GM19193 (cell line): ENCODE results near the gene IFT81.

ENCODE experiments used
- POLR2A ChIP-seq: IDR thresholded peaks from 4 replicates; pipeline ENCODE4 v1.6.1; 2011; ENCODE audit not compliant: insufficient read depth, insufficient read length; ENCODE audit errors: extremely low read depth

The IFT81 gene

DNA sequence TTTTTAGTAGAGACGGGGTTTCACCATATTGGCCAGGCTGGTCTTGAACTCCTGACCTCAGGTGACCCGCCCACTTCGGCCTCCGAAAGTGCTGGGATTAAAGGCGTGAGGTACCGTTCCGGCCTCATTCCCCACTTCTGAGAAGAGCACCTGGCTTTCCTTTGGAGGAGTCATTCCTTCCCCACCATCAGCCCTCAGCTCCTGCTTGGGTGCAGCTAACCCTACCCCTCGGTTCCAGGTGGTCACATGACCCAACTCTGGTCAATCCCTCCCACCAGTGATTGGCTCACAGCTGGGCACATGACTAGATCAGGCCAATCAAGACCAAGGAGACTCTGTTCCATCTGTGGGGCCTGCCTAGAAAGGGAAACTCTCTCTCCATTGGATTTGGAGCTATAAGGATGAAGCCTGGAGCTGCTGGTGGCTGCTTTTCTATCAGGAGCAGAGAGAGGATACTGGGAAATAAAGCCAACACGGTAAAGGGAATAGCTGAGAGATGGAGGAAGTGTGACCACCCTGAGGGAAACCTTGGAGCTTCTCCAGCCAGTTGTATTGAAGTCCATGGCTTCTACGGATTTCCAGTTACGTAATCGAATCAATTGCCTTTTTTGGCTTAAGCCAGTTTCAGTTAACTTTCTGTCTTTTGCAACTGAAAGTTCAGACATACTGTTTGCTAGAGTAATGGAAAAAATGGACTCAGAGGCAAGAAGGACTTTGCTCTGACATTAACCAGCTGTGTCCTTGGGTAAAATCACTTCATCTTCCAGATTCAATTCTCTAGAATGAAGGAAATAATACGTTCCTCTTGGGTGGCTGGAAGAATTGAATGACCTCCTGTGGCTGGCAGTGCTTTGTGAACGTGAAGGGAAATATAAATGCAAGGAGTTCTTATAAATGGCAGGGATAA is 19.7 kb upstream of the IFT81 start:
- TF ChIP-seq POLR2A: no peak

GRCh38 chr12:110105159-110105558 is 19.0 kb upstream of the IFT81 start:
- TF ChIP-seq POLR2A: no peak

GRCh38 chr12:110105986-110106385 is 18.2 kb upstream of the IFT81 start:
- TF ChIP-seq POLR2A: no peak

- TF ChIP-seq POLR2A: no peak
Observed at GRCh38 chr12:110107369-110108281, 16.5 kb upstream of the IFT81 start.

- no peak for TF ChIP-seq POLR2A
Observed at GRCh38 chr12:110108309-110109036, 15.7 kb upstream of the IFT81 start.

- no peak for TF ChIP-seq POLR2A
Observed at GRCh38 chr12:110109037-110109836, 14.9 kb upstream of the IFT81 start.

DNA sequence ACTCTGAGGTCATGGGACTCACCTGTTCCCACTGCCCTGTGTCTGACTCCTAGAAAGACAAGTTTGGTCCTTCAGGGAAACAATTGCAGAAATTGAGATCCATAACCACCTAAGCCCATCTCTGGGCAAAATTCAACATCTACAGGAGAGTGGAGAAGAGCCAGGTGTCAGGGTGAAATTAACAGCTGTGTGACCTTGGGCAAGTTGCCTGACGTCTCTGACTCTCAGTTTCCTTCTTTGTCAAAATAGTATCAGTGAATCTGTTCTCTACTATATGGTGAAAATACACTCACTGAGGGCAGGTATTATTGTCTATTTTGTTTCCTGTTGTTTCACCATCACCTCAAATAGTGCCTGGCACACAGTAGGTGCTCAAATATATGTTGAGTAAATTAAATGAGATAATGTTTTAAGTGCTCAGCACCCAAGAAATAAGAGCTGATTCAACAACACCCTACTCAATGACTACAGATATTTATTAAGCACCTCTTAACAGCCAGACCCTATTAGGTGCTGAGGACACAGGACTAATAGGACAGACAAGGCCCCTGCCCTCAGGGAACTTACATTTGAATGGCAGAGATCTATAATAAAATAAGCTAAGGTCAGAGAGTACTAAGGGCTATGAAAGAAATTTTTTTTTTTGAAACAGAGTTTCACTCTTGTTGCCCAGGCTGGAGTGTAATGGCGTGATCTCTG is 14.2 kb upstream of the IFT81 start:
- no peak for TF ChIP-seq POLR2A

DNA sequence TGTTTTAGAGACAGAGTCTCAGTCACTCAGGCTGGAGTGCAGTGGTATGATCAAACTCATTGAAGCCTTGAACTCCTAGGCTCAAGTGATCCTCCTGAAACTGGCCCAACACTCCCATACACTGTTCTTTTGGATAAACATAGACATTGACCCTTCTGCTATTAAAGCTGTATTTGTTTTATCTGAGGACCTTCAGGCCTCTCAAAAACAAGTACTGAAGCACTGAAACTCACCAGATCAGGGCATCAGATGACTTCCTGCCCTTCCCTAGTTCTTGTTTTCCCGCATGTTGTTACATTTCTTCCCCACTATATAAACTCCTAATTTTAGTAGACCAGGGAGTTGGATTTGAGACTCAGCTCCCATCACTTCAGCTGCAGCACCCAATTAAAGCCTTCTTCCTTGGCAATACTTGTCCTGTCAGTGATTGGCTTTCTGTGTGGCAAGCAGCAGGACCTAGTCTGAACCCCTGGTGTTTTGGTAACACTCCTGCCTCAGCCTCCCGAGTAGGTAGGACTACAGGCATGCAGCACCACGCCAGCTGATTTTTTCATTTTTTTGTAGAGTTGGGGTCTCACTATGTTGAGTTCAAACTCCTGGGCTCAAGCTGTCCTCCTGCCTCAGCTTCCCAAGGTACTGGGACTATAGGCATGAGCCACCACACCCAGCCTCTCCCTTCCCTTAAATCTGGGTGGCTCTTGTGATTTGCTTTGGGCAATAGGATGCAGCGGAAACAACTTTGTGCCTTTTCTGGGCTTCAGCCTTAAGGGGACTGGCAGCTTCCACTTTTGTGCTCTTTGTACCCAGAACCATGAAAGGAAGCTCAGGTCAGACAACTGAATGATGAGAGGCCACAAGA is 12.5 kb upstream of the IFT81 start:
- TF ChIP-seq POLR2A: no peak

DNA sequence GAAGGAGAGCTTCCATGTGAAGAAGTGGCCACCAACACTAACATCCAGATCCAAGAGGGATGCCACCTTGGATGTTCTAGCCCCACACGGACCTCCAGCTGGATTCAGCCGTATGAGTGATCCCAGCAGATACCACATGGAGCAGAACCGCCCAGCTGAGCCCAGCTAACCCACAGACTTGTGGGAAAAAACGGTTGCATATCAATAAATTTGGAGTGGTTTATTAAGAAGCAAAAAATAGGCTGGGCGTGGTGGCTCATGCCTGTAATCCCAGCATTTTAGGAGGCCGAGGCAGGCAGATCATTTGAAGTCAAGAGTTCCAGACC is 11.9 kb upstream of the IFT81 start:
- TF ChIP-seq POLR2A: no peak

DNA sequence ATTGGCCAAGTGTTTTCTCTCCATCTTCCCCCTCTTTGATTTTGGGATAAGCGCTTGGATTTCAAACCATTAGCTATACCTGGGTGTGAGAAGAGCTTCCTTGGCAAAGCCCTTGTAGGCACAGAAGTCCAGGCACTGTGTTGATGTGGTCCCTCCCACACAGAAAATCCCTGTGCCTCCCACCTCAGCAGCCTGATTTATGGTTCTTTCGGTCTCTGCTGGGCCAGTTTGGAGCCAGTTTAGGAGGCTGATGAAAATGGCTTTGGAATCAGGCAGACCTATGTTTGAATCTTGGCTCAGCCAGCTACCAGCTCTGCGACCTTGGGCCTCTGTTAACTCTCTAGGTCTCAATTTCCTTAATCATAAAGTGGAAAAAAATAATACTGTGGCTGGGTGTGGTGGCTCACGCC is 9.6 kb upstream of the IFT81 start:
- no peak for TF ChIP-seq POLR2A

- TF ChIP-seq POLR2A: no peak
Observed at GRCh38 chr12:110115675-110116074, 8.5 kb upstream of the IFT81 start.

DNA sequence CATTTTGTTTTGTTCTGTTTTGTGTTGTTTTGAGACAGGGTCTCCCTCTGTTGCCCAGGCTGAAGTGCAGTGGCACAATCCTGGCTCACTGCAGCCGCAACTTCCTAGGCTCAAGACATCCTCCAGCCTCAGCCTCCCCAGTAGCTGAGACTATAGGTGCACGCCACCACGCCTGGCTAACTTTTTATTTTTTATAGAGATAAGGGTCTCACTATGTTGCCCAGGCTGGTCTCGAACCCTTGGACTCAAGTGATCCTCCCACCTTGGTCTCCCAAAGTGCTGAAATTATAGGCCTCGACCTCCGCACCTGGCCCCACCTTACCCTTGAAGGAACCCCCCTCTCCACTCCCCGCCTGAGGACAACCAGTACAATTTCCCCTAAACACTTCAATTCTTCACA is 7.5 kb upstream of the IFT81 start:
- TF ChIP-seq POLR2A: no peak
